Measurements from ENCODE around the gene KCNN1. TPM values are rescaled to one million over a fixed set of nuclear protein-coding genes. Genes with fewer than 3 reads are reported as not detected.
A peak's percentile ranks its signal among the peaks of the same experiment; 100 is the strongest.

KCNN1 gene
- total RNA-seq, 1 experiment from 2014 or later: 0.61 TPM

- TF ChIP-seq ELF1 (IDR thresholded peaks at IDR 0.05; ENCODE audit: borderline replicate concordance, low read depth) (no peak; the same call in 1 of the 2 replicates), SP1 (IDR thresholded peaks at IDR 0.05; ENCODE audit: low read depth) (no peak; the same call in 1 of the 2 replicates), YY1 (IDR thresholded peaks at IDR 0.05; ENCODE audit: extremely low read depth, insufficient replicate concordance, low read depth, low read length) (peak; percentile 98), POLR2AphosphoS5 (IDR thresholded peaks at IDR 0.05; ENCODE audit: low read depth, low read length) (peak; percentile 83), EGR1 (IDR thresholded peaks at IDR 0.05; ENCODE audit: low read depth) (peak; percentile 98), JUND (IDR thresholded peaks at IDR 0.05) (no peak)
These were observed 34.2 kb upstream of the KCNN1 start, which contains the start of gene CCDC124 (continued) for GRCh38 chr19:17932485-17933338.

- RAD21 ChIA-PET (ENCODE audit: low non-redundant PET in 1 of 2, low total read pairs in 2 of 2, uncharacterized antibody in 2 of 2, unreplicated experiment in 2 of 2): interaction anchor here (1.0 to 2.5 kb wide), 7 partner anchors 63 to 103 kb away, joined by 3 to 20 read pairs (median 11); partner anchors contain the start of genes RPL18A (in 2 of the 2) and SLC5A5 (in 1 of the 2)
- Histone ChIP-seq H3K27me3 (ENCODE audit: insufficient read depth, low read length) (no peaks in the 10 kb centered on the region), H3K4me1 (ENCODE audit: control insufficient read depth in 1 of 2, insufficient read depth in 2 of 2, low read length in 2 of 2) (peaks cover 15 to 27% of the 10 kb centered on the region in 2 experiments), H3K9ac (ENCODE audit: low read length) (peak overlapping the region; percentile 98), H2AFZ (ENCODE audit: low read depth, low read length, poor library complexity, severe bottlenecking) (no peak overlapping the region), H3K36me3 (ENCODE audit: control insufficient read depth in 1 of 2, insufficient read depth in 2 of 2, low read length in 2 of 2) (peaks cover 0 to 2% of the 10 kb centered on the region in 2 experiments; a peak in 2 of 4 replicates), H4K20me1 (ENCODE audit: insufficient read depth) (no peaks in the 10 kb centered on the region), H3K79me2 (ENCODE audit: insufficient read depth, low read length) (peaks cover 41% of the 10 kb centered on the region), H3K4me3 (replicated peaks in 1 of 2; ENCODE audit: low read depth in 1 of 2, low read length in 2 of 2) (peak overlapping the region; percentile 87 to 98), H3K4me2 (ENCODE audit: low read length) (peak overlapping the region; percentile 97), H3K27ac (ENCODE audit: low read depth, low read length) (peak overlapping the region; percentile 86), H3K9me2 (ENCODE audit: insufficient read depth) (no peaks in the 10 kb centered on the region), H3K9me3 (ENCODE audit: control insufficient read depth in 1 of 2, insufficient read depth in 1 of 2, low read depth in 1 of 2, low read length in 2 of 2) (no peaks in the 10 kb centered on the region)
- intact Hi-C loops (cut with micrococcal nuclease): loop anchor here (5.0 to 10.0 kb wide), 2 partner anchors 156 to 321 kb away; a partner anchor contains a TSS
- TF ChIP-seq FOSL1 (IDR thresholded peaks at IDR 0.05; ENCODE audit: low read depth): peak; percentile 33; the same call in 1 of the 2 replicates
- no peak for TF ChIP-seq REST (IDR thresholded peaks at IDR 0.05; ENCODE audit: low read depth)
- CTCF ChIA-PET: interaction anchor here (0.6 to 6.7 kb wide), 7 partner anchors 14 to 138 kb away, joined by 3 to 127 read pairs (median 10); partner anchors contain the start of genes B3GNT3, RPL18A and SLC5A5
- no peak for DNase-seq (ENCODE audit: low read depth, low spot score)
- BruUV-seq (replicated peaks): no TSS peak
- POLR2A ChIA-PET: interaction anchor here (0.5 to 4.7 kb wide), 7 partner anchors 14 to 74 kb away, joined by 3 to 61 read pairs (median 7); partner anchors contain the start of genes RPL18A and SLC5A5
- ATAC-seq: no peak; the same call in 1 of the 2 replicates
These were observed 33.3 kb upstream of the KCNN1 start for GRCh38 chr19:17933414-17934129.

All from HCT116 (cell line).